ENCODE measurements around the gene THUMPD3.

Gene THUMPD3

GRCh38 chr3:9422712-9423424 is 60.0 kb downstream of the THUMPD3 start:
- DNase-seq = peak; percentile 97

- DNase-seq = no peak
Observed at GRCh38 chr3:9428411-9428810, 65.6 kb downstream of the THUMPD3 start.

GRCh38 chr3:9430733-9431132 is 67.9 kb downstream of the THUMPD3 start:
- DNase-seq = no peak

GRCh38 chr3:9433627-9434521 is 71.0 kb downstream of the THUMPD3 start:
- no peak for DNase-seq

- peak; percentile 55 for DNase-seq
Observed at GRCh38 chr3:9435316-9435715, 72.5 kb downstream of the THUMPD3 start.
